Cerebellar nuclear complex (tissue), 1 donor: ENCODE measurements around the gene FHDC1.
A peak's percentile ranks its signal among the peaks of the same experiment; 100 is the strongest.

ENCODE experiments used
- DNase-seq, 2 experiments: peaks; one replicate each; lab custom pipeline; 2025; lab: John Stamatoyannopoulos, UW

FHDC1 gene

DNA sequence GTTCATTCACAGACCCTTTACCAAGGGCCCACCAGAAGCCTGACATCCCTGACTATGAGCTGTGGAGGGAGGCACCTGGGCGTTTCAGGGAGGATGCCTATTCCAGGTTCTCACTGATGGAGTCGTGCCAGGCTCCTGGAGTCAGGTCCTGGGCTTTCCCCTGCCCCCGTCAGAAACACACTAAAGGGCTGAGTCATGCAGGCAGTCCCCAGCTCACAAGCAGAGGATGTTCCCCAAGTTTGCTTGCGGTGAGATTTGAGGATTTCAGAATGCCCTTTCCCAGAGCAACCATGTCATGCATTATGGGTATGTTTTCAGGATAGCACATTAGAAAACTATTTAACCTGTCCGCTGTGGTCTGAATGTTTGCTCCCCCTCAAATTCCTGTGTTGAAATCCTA, 45.2 kb downstream of the FHDC1 start:
- no peak for DNase-seq

DNA sequence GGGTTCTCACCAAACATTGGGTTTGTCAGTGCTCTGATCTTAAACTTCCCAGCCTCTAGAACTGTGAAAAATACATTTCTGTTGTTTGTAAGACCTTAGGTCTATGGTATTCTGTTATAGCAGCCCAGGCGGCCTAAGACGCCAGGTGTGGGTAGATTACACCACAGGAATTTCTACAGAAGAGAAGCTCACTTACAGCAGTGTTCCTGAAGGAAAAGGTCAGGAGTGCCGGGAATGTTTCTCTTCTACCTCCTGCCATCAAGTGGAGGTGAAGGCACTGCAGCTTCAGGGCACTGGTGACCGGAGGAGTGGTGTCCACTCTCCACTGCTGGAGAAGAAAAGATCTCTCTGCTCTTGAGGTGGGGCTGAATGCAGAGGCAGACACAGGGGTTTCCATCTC, 45.7 kb downstream of the FHDC1 start:
- DNase-seq: no peak

DNA sequence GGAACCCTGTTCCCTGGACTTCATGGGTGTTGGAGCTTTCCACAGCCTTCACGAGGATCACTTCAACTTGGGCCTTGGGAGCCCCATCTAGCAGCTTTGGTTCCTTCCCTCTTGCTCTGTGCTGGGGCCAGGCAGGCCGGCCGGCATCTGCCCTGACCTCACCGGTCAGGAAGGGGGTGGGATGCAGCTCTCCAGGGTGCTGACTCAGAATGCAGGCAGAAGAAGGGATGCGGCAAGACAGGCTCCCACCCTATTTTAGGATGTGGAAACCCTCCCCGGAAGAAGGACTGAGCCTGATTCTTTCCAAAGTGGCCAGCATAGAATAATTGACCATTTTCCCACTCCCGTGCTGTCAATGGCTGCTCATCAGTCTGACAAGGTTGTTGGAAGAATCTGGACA, 47.1 kb downstream of the FHDC1 start:
- DNase-seq: no peak

DNA sequence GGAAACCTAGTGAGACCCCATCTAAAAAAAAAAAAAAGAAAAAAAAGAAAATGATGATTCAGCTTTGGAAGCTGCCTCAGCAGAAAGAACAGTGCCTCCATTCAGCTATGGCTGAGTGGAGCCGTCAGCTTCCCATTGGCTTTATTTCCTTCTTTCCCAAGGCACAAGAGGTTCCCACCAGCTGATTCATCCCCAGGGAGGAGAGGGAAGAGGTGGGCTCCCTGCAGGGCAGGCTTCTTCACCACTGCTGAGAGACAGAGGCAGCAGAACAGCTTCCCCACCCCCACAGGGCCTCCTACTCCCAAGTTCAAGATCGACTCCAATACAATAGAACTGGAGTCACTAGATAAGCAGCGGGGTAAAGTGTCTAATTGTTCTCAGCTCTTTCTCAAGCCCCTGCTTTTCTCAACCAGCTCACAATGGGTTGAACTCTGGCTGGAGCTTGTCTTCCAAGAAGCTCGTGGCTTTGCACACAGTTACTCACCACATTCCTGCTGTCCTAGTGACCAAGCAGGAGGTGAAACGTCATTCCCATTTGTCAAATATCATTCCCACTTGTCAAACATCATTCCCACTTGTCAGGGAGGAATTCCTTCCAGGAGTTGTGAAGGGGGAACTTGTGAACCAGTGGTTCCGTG, 47.8 kb downstream of the FHDC1 start:
- DNase-seq: no peak

DNA sequence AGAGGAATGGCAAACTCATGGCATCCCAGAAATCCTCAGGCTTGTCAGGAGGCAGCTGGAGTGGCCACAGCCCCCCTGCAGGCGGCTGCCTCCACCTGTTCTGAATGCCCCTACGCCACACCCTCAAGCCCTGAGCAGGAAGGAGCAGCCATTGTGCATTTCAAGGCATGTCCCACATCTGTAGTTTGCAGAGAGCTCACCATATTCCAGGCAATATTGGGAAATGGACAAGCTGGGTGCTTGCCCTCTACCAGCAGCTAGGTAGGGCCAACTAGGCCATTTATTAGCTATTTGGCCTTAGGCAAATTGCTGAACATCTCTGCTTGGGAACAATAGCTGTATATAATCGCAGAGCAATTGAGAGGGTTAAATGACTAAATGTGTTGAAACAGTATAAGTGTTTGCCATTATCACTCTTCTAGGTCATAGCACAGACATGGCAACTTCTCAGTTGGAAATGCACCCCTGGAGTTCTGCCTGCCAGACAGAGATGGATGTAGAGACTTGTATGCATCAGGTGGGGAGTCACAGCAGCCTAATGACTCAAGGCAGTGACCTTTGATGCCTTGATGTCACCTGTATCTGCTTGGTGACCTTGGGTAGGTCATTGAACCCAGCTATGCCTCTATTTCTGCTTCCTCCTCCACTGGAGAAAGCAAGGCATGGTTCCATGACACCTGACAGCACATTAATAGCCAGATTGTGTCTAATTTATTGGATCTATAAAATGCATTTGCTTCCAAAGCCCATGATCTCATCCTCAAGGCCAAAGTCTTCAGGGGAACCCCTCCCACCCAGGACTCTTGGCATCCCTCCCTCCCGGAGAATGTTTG, 52.8 kb downstream of the FHDC1 start:
- DNase-seq: no peak

DNA sequence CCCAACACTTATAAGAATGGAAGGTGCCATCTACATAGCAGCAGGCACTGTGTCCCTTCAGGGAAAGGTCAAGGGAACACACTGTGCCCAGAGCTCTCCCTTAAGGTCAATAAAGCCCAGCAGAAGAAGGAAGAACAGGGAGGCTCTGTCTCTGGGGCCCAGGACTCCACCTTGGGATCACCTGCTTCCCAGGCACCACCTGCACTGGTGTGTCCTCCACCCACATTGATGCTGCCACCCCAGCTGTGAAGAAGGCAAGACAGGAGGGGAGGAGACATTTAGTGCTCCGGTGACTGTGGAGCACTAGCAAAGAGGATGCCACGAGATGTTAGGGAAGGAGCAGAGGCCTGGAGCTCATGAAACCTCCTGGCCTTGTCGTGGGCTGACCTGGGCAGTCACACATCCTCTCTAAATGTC, 53.4 kb downstream of the FHDC1 start:
- no peak for DNase-seq

DNA sequence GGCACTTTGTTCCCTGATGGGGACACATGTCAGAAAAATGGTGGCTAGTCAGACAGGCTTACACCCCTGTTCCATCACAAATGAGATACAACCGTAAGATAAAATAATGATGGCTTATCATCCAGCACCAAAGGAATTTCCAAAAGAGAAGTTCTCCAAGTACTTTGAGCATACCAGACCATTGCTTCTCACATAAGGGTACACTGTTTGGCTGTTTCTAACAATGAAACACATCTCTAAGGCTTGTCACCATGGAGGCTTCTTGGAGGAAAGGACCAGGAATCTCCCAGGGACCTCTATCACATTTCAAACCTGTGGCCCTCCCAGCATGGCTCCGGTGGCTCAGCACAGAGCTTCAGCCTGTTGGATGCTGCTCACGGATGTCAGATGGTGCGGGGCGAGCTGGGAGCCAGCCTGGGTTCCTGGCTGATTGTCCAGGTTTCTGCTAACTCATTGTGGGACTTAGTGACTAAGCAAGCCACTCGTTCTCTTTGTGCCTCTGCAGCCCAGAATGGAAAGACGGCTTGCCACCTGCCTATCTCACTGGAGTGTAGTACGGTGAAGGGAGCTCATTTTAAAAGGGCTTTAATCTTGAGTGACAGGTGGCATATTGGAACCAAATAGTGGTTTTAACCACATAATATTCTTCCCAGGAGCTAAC, 54.5 kb downstream of the FHDC1 start:
- peak; percentile 32 to 34 for DNase-seq

DNA sequence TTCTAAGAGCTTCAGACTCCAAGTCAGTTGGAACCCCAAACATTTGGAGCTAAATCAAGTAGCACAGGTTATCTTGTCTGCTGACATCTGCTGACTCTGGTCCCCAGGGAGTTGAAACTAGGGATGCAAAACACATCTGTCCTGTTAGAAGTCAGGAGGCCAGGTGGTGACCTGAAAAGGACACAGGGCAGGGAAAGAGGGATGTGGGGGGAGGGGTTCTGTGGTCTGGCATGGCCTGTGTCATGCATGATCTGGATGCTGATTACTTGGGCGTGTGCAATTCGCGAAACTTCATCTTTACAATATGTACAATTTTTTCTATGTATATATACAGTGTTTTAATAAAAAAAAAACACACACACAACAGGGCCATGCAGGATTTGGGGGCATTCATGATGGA, 55.3 kb downstream of the FHDC1 start:
- DNase-seq: no peak

DNA sequence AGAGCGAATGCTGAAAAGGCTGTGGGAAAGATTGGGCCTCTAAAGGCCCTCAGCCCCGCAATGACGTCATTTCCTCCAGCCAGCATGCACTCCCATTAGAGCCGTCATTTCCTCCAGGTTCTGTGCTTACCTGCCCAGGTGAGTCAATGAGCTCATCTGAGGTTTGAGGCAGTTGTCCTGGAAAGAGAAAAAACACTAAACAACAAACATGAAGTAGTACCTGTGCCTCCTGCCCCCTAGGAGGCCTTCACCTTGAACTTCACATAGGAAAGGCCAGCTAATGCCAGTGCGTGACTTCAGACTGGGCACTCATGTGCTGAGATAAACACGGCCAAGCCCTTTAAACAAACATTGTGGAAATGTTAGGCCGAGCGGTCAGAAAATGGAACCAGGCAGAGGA, 55.9 kb downstream of the FHDC1 start:
- no peak for DNase-seq

DNA sequence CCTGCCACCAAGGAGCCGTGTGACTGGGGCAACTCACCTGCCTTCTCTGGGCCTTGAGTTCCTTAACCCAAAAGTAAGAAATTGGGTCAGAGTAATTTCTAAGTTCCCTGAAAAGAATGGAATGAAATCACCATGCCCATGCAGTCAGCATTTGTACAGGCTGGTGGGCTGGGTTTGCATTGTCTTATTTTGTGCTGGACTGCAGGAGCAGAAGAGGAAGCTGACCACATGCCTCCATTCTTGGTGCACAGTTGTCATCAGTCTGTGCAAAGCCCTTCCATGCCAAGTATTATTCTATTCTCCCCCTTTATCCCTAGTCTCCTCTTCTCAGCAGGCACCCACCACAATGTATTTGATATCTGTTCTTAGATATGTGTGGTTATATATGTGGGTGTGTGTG, 56.3 kb downstream of the FHDC1 start:
- no peak for DNase-seq

DNA sequence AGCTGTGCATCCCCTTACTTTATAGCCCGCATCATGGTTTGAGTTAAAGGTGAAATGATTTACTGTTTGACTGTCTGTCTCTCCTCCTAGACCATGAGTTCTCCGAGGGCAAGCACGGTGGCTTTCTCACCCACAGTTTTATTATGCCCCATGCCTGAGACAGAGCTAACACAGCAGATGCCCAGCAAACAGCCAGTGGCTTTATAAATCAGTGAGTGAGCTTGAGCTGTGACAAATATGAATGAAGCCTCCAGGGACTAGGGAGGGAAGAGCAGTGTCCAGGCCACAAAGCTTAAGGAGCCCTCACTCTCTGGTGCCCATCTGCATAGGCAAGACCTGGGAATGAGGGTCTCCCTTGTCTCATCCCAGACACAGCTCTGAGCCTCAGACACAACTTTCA, 57.9 kb downstream of the FHDC1 start:
- no peak for DNase-seq

DNA sequence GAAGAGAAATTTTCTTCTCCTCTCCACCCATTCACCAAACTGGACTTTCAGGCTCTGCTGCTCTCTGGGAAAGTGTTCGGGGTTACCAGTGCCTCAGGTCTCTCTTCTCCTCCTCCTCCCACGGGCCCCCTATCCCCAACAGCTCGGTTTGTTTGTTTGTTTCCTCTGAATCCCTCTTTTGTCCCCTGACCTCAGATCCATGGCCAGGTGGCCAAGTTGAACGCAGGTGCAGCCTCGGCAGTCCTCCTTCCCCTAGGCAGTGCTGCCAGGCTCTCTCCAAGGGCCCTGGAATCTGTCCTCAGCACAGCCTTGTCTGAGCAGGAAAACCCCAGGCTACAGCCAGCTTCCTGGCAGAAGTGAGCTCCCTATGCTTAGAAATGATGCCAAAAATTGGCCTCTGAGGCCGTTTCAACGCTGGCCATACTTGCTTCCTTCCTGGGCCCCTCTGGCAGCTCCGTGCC, 60.0 kb downstream of the FHDC1 start:
- DNase-seq: peak; percentile 34 to 80

DNA sequence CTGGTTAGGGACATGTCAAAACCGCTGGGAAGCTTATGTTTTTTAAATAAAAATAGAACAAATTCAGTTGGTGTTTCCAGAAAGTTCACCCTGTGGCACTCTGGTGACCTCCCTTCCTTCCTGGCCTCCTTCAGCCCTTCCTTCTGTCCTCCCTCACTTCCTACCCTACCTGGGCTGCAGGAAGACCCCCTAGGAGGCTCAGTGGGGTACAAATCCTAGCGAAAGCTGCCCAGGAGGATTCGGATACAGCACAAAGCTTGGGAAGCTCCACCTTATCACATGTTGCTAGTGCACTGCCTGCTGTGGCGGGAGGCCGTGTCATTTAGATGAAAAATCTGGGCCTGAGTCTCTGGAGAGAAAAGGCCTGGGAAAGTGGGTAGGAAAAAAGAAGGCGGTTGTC, 60.5 kb downstream of the FHDC1 start:
- DNase-seq: no peak

DNA sequence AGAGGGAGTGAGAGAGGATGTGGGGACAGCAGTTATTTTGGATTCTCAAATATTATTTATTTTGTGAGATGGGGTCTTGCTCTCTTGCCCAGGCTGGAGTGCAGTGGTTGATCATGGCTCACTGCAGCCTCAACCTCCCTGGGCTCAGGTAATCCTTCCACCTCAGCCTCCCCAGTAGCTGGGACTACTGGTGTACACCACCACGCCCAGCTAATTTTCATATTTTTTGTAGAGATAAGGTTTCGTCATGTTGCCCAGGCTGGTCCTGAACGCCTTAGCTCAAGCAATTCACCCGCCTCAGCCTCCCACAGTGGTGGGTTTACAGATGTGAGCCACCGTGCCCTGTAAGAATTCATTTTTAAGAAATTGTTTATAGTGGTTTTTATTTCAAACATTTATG, 61.2 kb downstream of the FHDC1 start:
- no peak for DNase-seq

DNA sequence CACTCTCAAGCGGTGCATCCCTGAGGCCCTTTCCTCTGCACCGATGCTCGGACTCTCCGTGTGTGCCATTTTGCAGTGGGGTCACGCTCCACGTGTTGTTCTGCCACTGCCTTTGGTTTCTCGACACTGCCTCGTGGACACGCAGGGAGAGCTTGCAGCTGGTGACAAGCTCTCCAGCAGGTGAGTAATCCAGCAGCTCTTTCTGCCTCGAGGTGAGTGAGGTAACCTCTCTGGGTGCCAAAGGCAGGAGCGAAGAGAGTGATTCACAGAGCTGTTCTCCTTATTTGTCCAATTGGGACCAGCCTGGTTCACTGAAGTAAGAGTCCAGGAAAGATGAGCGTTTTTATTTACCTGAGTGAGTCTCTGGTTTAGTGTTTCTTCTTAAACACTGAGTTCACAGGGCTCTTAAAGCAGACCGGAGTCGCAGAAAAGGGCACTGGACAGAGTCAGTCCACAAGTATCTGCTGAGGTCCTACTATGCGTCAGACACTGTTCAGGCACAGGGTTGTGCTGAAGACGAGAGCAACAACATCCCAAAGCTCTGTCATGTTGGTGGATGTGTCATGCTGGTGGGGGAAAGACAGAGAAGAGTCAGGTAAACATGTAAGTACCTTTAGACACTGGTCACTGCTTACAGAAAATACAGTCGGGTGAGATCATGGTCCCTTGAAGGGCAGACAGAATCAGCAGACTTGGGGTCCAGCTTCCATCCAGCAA, 61.8 kb downstream of the FHDC1 start:
- DNase-seq: no peak

DNA sequence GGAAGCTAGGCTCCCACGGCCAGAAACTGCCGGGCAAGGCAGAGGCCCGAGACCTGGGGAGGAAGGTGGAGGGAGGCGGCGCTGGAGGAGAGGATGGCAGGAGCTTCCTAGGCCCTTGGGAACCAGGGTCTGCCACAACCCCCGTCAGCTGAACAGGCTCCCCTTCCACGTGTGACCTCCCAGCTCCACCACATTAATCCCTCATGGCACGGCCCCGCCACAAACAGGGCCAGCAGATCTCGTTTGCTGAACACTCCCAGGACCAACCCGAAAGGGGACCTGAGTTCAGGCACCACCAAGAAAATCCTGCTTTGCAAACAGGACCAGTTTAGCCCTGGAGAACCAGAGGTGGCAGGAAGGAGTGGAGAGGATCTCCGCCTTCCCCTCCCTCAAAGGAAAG, 62.7 kb downstream of the FHDC1 start:
- DNase-seq: no peak

DNA sequence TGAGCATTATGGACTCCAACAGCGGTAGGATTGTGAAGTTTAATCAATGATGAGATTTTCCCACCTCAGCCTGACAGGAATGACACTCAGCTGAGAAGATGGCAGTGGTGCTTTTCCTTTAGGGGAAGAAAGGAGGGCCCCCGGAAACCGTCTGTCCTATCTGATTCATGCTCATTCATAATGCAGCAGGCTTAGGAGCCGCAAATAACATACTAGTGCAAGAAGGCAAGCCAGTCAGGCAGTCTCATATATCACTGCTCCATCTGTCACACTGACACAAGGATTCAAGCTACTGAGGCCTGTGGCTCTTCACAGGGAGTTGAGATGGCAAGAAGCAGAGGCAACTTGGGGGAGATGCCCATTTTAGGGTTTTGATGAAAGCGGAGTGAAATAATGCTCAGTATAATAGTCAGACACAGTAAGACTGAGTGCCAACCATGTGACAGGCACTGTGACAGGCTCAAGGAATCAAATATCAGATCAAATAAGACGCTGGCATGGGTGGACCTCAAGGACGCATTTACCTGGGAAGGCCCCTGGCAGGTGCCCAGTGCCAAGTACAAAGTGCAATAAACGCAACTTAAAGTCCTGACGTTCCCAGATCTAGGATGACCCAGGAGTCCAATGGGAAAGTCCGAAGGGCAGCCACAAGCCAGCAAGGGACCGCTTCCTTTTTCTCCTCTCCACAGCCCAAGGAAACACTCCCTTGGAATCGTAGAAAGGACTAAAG, 63.4 kb downstream of the FHDC1 start:
- DNase-seq: peak in 1 of 2 experiments; percentile 11

DNA sequence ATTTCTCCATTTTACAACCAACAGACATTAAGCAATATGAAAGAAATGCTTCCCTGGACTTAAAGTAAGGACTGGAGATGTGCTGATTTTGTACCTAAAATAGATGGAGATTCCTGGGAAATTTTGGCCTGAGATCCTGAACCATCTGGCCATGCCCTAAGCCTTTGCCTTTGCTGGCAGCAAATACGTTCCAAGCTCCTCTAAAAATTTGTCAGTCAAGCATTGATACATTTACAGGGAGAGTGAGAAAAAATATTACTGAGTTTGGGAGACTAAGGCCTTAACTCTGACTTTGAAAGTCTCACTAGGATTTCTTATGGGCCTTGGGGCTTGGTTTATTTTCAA, 63.9 kb downstream of the FHDC1 start:
- peak; percentile 62 to 87 for DNase-seq

DNA sequence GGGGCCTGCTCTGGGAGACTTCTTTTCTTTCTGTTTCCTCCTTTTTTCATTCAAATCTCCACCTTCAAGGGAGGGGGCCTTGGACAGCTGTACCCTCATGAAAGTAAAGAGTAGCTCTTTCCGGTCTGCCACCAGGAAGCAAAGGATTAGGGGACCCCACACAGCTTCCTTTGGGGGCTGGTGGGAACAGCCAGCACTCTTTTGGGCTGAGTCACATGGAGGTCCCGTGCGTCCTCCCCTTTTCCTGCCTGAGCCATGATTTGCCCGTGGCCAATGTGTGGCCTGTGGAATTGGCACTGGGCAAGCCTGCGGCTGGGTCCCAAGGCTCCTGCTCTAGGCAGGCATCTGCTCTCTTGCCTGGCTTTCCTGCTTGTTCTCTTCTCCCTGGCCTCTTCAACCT, 65.5 kb downstream of the FHDC1 start:
- no peak for DNase-seq

DNA sequence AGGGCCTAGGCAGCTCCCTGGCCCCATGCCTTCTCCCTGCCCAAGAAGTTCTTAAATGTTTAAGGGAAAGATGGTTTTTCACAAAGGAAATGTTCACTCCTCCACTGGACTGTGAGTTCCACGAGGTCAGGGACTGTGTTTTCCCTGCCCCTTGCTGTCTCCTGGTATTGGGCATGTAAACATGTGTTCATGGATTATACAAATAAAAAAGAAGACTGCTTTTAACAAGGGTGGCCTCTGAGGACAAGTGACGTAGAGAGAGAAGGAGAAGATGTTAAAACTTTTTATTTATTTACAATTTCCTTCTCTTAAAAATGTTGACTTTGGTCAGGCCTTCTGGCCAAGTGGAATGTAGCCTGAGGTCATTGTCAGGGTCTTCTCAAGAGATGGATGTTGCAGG, 66.0 kb downstream of the FHDC1 start:
- no peak for DNase-seq

DNA sequence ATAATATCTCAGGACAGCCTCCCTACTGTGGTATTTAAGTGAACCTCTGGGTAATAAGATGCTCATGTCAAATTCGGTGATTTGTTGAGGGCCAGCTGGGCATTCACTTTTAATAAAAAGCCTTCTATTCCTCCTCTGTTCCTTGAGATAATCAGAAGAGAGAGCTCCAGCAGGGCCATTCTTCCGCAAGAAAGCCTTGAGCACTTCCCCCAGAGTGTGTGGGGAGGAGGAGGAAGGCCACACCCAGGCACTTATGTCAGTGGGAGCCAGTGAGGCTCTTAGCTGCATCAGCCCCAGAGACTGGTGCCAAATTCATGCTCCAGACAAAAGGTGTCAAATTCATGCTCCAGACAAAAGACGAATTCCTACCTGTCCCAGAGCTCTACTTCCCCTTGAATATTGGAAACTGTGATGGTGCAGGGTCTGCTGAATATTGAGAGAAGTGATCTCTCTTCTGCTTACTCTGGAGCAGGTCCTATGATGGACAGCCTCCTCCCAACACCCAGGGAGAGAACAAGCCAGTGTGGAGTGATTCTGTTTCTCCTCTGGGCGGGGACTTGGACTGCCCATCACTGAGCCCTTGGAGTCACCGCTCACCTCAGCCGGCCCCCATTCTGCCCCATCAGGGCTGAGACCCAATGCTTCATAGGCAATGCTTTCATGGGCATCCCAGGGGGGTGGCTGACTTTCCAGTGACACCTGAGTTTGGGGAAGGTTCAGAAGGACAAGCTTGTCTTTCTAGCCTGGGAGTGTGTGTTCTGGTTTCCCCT, 68.1 kb downstream of the FHDC1 start:
- DNase-seq: no peak
